NCI-H69 (cell line): ENCODE measurements around the gene GRIN3B.
A peak's percentile ranks its signal among the peaks of the same experiment; 100 is the strongest.
"Not testable (repeated sequence)": the region's sequence is repeated elsewhere in the genome, so short reads cannot be mapped to it uniquely, and the experiment has no call there.

ENCODE experiments used
- DNase-seq: peaks from one replicate; lab custom pipeline; 2025; lab: John Stamatoyannopoulos, UW

GRIN3B gene

GRCh38 chr19:1019616-1019961 lies 19.4 kb downstream of the GRIN3B start:
- DNase-seq, result no peak

DNA sequence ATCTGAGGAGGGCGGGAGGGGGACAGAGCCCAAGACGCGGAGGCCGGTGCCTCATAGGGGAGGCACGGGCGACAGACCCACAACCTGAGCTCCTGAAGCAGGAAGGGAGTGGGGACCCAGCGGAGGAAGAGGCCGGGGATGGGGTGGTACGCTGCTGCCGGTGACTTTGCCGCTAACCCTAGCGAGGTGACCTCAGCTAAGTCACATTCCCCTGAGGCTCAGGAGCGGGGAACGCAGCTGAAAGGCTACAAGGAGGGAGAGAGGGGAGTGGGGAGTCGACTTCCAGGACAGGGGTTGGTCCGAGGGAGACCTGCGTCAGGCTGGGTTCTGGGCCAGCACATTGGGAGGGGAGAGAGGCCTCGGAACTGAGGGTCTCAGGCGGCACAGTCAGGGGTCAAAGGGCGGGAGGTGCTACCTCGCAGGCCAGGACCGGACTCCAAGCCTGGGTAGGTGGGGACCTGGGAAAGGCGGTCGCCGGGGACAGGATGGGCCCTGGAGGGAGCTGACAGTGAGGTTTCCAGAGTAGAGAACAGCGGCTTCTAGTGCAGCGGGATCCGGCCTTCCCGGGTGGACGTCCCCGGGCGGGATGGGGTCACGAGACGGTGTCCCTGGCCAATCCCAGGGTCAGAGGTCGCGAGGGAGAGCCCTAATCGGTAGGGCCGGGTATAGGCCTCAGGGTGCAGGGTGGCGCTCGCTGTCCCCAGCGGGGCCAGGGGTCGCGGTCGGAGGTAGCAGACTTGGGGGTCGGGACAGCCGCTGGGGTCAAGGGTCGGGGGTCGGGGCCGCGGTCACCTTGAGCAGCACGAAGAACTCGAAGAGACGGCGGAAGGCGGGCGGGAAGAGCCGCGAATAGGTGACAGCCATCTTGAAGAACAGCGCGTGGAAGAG lies 20.0 kb downstream of the GRIN3B start:
- peak; percentile 40 for DNase-seq

DNA sequence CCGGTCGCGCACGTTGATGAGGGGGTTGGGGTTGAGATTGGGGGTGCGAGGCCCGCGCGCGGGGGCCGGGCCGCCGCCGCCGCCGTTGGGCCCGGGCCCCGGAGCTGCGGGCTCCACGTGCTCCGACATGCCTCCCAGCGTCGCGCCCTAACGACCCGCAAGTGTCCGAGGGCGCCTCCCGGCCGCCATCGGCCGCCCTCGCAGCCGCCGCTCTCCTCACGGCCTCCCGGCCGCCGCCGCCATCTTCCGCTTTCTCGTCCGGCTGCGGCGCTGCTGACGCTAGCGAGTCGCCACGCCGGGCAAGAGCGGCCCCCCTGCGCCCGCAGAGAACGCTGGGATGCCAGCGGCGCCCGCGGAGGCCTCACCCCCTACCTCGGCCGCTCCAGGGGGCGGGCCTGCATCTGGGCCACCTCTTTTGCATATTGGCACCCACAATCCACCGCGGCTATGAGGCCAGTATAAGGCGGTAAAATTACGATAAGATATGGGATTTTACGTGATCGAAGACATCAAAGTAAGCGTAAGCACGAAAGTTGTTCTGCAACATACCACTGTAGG lies 20.7 kb downstream of the GRIN3B start, which contains the start of gene TMEM259:
TSS of gene TMEM259 (minus strand) at position 256 of the 558 bp plus-strand sequence. CDS start at position 129, 127 bp downstream.
- DNase-seq, result peak; percentile 99

DNA sequence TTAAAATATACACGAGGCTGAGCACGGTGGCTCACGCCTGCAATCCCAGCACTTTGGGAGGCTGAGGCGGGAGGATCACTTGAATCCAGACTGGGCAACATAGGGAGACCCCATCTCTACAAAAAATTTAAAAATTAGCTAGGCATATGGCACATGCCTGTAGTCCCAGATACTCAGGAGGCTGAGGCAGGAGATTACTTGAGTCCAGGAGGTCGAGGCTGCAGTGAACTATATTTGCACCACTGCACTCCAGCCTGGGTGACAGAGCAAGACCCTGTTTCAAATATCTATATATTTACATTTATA lies 23.6 kb downstream of the GRIN3B start:
- DNase-seq, result not testable (repeated sequence)

DNA sequence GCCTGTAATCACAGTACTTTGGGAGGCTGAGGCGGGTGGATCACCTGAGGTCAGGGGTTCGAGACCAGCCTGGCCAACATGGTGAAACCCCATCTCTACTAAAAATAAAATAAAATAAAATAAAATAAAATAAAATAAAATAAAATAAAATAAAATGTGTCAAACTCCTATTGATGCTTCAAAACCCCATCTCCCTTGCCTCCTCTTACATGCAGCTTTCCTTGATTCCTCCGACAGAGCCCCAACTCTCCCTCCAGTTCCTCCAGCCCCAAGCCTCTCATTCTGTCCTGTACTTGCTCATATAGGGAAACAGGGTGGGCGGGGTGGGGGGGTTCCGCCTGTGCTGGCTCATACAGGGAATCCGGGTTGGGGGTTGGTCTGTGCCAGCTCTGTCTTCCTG lies 24.9 kb downstream of the GRIN3B start:
- DNase-seq, result not testable (repeated sequence)

- DNase-seq, result peak; percentile 72
Measured at GRCh38 chr19:1025960-1026782, 26.0 kb downstream of the GRIN3B start, which contains the start of gene CNN2. CNN2 (plus strand) TSS chr19:1026608; CDS start chr19:1026662, 54 bp downstream.

DNA sequence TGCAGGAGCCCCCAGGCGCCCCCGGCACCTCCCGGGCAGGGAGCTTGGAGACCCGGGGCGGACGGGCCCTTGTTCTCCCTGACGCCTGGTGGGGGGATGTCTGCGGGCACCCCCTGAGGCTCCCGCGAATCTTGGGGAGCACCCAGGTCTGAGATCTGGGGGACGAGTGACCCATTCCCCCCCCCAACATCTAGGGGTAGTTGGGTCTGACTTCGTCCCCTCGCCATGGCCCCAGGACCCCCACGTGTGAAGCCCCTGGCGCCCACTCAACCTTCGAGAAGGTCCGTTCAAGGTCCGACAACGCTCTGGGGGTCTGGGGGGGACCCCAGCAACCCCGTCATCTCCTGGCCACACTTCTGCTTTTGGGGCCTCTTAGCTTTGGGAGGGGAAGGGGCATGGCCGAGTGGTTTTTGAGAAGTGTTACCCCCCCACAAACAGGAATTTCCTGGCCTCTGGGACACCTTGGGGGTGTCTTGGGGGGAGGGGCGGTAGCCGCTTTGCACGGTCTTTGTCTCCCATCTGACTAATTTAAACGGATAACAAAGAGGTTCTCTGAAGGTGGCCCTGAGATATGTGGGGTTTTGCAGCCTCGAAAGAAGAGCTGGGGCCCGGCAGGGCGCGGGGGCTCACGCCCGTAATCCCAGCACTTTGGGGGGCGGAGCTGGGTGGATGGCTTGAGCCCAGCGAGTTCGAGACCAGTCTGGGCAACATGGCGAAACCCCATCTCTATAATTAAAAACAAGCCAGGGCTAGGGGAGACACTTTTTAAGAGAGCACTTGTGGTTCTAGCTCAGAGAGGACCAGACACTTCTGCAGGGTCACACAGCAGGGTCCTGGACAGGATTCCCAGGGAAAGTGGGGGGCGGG lies 26.8 kb downstream of the GRIN3B start:
- DNase-seq, result peak; percentile 51

DNA sequence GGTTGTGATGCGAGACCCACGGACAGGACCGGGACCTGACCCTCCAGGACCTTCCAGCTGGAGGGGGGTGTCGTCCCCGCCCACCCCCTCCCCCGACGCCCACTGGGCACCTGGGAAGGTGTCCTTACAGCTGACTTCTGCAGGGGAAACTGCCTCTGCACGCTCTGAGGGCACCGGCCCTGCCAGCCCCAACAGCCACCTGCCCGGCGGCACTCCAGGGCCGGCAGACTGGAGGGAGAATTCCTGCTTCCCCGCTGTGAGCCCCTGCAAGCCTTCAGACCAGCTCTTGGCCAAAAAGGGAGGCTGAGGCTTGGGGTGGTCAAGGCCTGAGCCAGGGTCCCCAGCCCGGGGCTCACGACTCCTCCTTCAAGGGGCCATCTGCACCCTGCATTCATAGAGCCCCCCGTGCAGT lies 27.4 kb downstream of the GRIN3B start:
- peak; percentile 60 for DNase-seq

DNA sequence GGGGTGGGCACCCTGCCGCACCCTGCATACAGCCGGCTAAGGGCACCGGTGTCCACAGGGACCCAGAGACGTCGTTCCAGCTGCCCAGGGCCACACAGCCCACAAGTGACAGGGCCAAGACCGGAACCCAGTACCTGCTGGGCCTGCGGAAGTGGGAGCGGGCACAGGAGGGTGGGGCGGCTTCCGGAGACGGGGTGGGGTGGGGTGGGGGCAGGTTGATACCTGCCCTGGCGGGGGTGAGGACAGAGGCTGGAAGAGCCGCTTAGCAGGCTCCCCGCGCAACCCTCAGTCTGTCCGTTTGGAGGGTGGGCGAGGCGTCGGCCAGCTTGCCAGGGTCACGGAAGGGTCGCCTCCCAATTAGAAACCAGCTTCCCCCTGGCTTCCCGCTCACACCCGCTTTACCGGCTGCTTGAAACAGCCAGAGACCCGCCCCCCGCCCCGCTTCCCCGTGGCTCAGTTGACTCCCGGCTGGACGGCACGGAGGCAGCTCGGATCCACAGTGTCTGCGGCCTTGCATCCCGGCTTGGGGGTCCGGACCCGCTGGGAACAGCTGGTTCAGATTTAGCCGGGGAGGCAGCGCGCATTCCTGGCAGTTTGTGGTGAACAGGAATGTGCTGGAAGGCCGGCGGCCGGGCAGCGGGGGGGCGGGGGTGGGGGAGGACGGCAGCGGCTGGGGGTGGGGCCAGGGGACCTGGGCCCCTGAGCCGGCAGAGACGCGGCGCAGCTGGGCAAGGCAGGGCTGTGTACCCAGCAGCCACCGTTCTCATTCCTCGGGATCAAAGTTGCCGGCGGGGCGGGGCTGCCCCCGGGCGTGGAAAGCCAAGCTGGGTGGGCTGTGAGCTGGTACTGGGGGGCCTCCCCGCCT lies 28.1 kb downstream of the GRIN3B start:
- peak; percentile 85 for DNase-seq

DNA sequence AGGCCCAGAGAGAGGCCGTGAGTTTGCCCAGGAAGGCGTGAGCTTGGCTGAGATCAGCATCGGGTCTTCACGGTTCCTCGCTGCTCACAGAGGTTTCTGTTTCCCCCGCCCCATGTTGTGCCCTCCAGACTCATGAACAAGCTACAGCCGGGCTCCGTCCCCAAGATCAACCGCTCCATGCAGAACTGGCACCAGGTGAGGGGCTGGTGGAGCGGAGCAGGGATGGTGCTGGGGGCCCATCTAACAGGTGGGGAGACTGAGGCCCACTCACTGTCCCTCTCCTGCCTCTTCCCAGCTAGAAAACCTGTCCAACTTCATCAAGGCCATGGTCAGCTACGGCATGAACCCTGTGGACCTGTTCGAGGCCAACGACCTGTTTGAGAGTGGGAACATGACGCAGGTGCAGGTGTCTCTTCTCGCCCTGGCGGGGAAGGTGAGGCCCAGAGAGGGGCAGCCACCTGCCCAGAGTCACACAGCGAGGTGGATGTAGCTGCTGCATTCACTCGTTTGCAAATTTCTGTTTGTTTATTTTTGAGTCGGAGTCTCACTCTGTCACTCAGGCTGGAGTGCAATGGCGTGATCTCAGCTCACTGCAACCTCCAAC lies 32.1 kb downstream of the GRIN3B start:
- no peak for DNase-seq

DNA sequence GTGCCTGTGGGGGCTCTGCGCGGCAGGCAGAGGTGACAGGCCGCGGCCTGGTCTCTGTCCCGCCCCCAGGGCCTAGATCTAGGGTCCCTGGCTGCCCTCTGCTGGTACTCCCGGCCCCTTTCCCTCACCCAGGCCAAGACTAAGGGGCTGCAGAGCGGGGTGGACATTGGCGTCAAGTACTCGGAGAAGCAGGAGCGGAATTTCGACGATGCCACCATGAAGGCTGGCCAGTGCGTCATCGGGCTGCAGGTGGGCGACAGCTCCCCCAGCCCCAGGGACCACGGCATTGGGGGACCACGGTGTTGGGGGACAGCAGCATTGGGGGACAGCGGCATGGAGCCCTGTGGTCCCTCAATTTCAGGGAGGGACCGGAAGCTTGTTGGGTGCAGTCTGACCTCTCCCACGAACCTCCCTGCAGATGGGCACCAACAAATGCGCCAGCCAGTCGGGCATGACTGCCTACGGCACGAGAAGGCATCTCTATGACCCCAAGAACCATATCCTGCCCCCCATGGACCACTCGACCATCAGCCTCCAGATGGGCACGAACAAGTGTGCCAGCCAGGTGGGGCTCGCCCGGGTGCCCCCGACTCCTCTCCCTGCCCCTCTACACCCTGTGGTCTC lies 35.9 kb downstream of the GRIN3B start:
- no peak for DNase-seq

DNA sequence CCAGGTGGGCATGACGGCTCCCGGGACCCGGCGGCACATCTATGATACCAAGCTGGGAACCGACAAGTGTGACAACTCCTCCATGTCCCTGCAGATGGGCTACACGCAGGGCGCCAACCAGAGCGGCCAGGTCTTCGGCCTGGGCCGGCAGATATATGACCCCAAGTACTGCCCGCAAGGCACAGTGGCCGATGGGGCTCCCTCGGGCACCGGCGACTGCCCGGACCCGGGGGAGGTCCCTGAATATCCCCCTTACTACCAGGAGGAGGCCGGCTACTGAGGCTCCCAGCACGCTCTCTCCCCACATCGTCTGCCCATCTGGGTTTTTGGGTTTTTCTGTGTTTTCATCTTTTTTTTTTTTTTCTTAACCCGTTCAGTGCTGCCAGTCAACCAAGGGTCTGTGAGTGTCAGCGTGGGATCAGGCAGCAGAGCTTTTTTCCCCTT lies 37.4 kb downstream of the GRIN3B start:
- DNase-seq, result no peak

DNA sequence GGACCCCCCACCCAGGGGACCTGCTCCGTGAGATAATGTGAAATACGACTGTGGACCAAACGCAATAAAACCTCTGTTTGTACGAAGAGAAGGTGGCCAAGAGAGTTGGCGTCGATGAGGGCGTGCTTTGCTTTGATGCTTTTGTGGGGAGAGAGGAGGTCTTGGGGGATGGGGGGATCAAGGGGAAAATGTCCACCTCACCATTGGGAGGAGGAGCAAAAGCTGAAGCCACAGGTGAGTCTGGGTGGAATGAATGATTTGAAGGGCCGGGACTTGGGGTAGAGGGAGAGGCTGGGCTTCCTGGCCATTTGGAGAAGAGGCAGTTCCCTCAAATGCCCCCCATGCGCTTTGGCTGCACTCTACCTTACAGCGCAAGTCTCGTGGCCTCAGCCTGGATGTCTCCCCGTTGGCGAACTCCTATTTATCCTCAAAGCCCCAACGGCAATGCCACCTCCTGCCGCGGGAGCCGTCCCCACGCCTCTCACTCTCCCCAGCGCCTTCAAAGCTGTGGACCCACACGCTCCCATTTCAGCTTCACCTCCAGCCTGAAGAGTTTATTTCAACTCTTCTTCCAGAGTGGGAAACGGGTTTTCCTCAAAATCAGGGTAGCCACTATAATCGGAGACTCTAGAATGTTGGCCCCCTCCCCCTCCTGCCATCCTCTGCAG lies 38.9 kb downstream of the GRIN3B start:
- DNase-seq, result peak; percentile 46

DNA sequence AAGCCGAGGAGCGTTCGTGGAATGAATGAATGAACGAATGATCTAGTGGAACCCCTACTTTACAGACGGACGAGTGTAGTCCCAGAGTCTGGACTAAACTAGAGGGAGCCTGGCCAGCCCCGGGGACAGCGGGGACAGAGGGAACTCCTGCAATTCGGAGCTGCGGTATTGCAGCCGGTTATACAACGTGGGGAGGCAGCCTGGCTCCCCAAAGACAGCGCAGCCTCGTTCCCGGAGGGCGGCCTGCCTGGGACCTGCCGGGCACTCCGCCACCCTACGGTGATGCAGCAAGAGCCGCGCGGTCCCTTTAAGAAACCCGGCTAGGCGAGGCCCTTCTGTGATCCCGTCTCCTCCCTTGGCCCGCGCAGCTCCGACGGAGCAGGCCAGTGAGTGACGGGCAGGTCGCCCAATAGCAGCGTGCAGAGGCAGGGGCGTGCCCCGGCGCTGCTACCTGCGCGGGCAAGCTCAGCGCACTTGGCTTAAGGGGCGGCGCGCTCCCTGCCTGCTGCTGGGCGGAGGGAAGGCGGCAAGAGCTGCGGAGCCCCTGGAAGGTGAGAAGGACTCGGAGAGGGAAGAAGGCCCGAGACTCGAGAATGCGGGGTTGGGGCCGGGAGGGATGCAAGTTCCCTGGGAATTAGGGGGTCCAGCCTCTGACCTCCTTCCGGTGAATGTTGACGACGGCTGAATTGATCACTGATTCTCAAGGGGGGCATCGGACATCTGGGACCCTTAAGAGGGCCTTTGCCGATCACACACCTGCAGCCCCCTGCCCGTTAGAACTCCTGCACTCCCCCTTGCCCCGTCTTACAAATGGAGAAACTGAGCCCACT lies 39.6 kb downstream of the GRIN3B start, which contains the start of gene ABCA7:
TSS of gene ABCA7 (plus strand) at position 462 of the 830 bp plus-strand sequence. CDS start 1,255 bp downstream, outside the sequence.
- DNase-seq, result peak; percentile 99

GRCh38 chr19:1040476-1041271 lies 40.5 kb downstream of the GRIN3B start:
- DNase-seq, result peak; percentile 98

DNA sequence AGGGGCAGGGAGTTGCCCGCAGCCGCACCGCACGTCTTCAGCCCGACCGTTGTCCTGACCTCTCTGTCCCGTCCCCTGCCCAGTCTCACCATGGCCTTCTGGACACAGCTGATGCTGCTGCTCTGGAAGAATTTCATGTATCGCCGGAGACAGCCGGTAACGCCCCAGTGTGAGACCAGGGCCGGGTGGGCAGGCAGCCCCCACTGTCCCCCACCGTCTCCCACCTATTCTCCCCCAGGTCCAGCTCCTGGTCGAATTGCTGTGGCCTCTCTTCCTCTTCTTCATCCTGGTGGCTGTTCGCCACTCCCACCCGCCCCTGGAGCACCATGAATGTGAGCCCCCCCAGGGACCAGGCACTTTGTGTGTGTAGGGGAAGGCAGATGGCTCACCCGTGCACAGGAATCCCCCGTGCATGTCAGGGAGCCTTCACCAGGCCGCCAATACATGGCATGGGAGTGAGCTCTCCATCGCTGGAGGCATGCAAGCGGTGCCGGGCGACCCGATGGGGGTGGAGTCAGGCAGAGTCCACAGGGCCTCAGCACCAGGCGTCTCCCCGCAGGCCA lies 41.1 kb downstream of the GRIN3B start:
- peak; percentile 53 for DNase-seq
